Loucy (cell line): ENCODE results near the gene GPC4.

ENCODE experiments used
- H2AFZ ChIP-seq: fragments of 200-600 bp; sonication (generic); 2 replicates; pipeline ENCODE4 v1.6.0; 2016; ENCODE audit warnings: antibody characterized with exemption, mild to moderate bottlenecking, low read length, moderate library complexity
- H3F3A ChIP-seq: fragments of 200-600 bp; 2 replicates; pipeline ENCODE4 v1.6.0; 2016; ENCODE audit warnings: antibody characterized with exemption, low read depth, mild to moderate bottlenecking
- H3K27me3 ChIP-seq: fragments of 200-600 bp; sonication (generic); 2 replicates; pipeline ENCODE4 v1.6.1; 2014; ENCODE audit warnings: low read length, mild to moderate bottlenecking; ENCODE audit not compliant: insufficient read depth, poor library complexity, severe bottlenecking
- H3K36me3 ChIP-seq: fragments of 200-600 bp; sonication (generic); 2 replicates; pipeline ENCODE4 v1.6.1; 2016; ENCODE audit warnings: low read length; ENCODE audit not compliant: insufficient read depth
- H3K4me1 ChIP-seq: fragments of 200-600 bp; sonication (generic); 2 replicates; pipeline ENCODE4 v1.5.1; 2014; ENCODE audit warnings: low read length, mild to moderate bottlenecking; ENCODE audit not compliant: insufficient read depth, poor library complexity, severe bottlenecking
- H3K4me2 ChIP-seq: fragments of 200-600 bp; sonication (generic); 2 replicates; pipeline ENCODE4 v1.6.0; 2014; ENCODE audit warnings: antibody characterized with exemption, low read length, low read depth, mild to moderate bottlenecking; ENCODE audit not compliant: poor library complexity, severe bottlenecking
- H3K4me3 ChIP-seq: fragments of 200-600 bp; sonication (generic); 2 replicates; pipeline ENCODE4 v1.5.1; 2014; ENCODE audit warnings: low read length, mild to moderate bottlenecking, mixed read lengths; ENCODE audit not compliant: poor library complexity, severe bottlenecking
- H3K79me2 ChIP-seq: fragments of 200-600 bp; sonication (generic); 2 replicates; pipeline ENCODE4 v1.6.1; 2014; ENCODE audit warnings: low read length; ENCODE audit not compliant: insufficient read depth
- H3K9ac ChIP-seq: fragments of 200-600 bp; sonication (generic); 2 replicates; pipeline ENCODE4 v1.6.0; 2014; ENCODE audit warnings: mild to moderate bottlenecking, low read depth, low read length, moderate library complexity; ENCODE audit not compliant: poor library complexity, severe bottlenecking
- H3K9me2 ChIP-seq: fragments of 200-600 bp; sonication (generic); replicated peaks from 2 replicates; pipeline ENCODE4 v1.6.1; 2016; ENCODE audit warnings: low read depth, low read length, mixed read lengths
- H3K9me3 ChIP-seq: fragments of 200-600 bp; sonication (generic); 2 replicates; pipeline ENCODE4 v1.6.1; 2014; ENCODE audit warnings: mild to moderate bottlenecking, antibody characterized with exemption, low read length, low read depth; ENCODE audit not compliant: insufficient read depth
- H4K20me1 ChIP-seq: fragments of 200-600 bp; sonication (generic); 2 replicates; pipeline ENCODE4 v1.6.0; 2014; ENCODE audit warnings: antibody characterized with exemption, low read length, mild to moderate bottlenecking; ENCODE audit not compliant: insufficient read depth, poor library complexity, severe bottlenecking
- EZH2phosphoT487 ChIP-seq: fragments of 200-600 bp; IDR thresholded peaks from 2 replicates; pipeline ENCODE4 v1.6.1; 2018; ENCODE audit warnings: antibody characterized with exemption, mild to moderate bottlenecking, moderate library complexity, borderline replicate concordance
- TF ChIP-seq, protein P1 (sequence below): fragments of 200-600 bp; sonication (generic); conservative IDR thresholded peaks from 2 replicates; pipeline ENCODE4 v1.5.1; 2014; ENCODE audit warnings: mild to moderate bottlenecking, antibody characterized with exemption, low read length

The GPC4 gene

DNA sequence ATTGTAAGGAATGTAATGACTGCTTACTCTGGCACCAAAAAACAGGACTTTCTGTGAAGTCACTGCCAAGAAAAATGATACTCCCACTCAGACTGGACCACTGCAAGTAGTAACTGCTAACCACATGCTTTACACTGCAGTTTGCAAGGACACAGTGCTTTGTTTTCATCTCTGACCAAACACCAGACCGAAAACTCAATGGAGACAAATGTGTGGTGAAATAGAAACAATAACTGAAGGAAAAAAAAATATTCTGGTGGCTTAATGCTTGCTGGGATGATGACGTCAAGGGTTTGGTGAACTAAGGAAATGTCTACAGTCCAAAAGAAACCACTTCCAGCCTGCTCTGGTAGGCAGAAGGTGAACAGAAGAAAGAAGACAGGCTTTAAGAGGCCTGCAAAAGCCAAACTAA, 13.2 kb downstream of the GPC4 start:
- no peaks in the 10 kb centered on the region for H3K79me2 ChIP-seq
- peak overlapping the region; percentile 55; the same call in 1 of the 2 replicates for H2AFZ ChIP-seq
- H3K4me3 ChIP-seq = no peak overlapping the region
- peaks cover 19% of the 10 kb centered on the region for H3K4me1 ChIP-seq
- no peaks in the 10 kb centered on the region for H3K36me3 ChIP-seq
- peak overlapping the region; percentile 63 for H3K4me2 ChIP-seq
- peak overlapping the region; percentile 46 for H3K9ac ChIP-seq
- H4K20me1 ChIP-seq = no peaks in the 10 kb centered on the region
- H3K9me3 ChIP-seq = no peaks in the 10 kb centered on the region
- H3K9me2 ChIP-seq = no peaks in the 10 kb centered on the region
- no peaks in the 10 kb centered on the region for H3F3A ChIP-seq
- TF ChIP-seq, protein P1, sequence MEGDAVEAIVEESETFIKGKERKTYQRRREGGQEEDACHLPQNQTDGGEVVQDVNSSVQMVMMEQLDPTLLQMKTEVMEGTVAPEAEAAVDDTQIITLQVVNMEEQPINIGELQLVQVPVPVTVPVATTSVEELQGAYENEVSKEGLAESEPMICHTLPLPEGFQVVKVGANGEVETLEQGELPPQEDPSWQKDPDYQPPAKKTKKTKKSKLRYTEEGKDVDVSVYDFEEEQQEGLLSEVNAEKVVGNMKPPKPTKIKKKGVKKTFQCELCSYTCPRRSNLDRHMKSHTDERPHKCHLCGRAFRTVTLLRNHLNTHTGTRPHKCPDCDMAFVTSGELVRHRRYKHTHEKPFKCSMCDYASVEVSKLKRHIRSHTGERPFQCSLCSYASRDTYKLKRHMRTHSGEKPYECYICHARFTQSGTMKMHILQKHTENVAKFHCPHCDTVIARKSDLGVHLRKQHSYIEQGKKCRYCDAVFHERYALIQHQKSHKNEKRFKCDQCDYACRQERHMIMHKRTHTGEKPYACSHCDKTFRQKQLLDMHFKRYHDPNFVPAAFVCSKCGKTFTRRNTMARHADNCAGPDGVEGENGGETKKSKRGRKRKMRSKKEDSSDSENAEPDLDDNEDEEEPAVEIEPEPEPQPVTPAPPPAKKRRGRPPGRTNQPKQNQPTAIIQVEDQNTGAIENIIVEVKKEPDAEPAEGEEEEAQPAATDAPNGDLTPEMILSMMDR = no peak
- TF ChIP-seq EZH2phosphoT487 = no peak
- no peaks in the 10 kb centered on the region for H3K27me3 ChIP-seq

DNA sequence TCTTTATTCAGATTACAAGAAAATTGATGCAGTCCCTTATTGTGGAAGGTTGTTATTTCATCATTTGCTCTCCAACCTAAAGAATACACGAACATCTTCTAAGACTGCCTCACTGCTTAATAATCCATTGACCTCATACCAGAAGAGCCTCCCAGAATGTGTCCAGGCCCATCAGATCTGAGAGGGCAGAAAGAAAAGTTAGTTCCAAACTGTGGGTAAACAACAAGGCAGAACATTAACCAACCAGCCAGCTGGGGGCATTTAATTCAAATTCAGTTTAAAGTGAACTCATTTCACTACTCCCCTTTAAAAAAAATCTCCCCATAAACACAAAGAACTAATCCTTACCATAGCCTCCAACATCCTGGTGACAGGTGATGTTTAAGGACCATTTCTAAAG, 13.8 kb downstream of the GPC4 start:
- Histone ChIP-seq H3K9me3 (no peaks in the 10 kb centered on the region), H3F3A (no peaks in the 10 kb centered on the region), H3K4me3 (no peak overlapping the region), H3K9ac (peak overlapping the region; percentile 46), H3K27me3 (no peaks in the 10 kb centered on the region), H3K79me2 (no peaks in the 10 kb centered on the region), H2AFZ (peak overlapping the region; percentile 55; the same call in 1 of the 2 replicates), H3K36me3 (no peaks in the 10 kb centered on the region), H3K4me1 (peaks cover 19% of the 10 kb centered on the region), H4K20me1 (no peaks in the 10 kb centered on the region), H3K9me2 (no peaks in the 10 kb centered on the region), H3K4me2 (peak overlapping the region; percentile 63)
- TF ChIP-seq EZH2phosphoT487 = no peak

DNA sequence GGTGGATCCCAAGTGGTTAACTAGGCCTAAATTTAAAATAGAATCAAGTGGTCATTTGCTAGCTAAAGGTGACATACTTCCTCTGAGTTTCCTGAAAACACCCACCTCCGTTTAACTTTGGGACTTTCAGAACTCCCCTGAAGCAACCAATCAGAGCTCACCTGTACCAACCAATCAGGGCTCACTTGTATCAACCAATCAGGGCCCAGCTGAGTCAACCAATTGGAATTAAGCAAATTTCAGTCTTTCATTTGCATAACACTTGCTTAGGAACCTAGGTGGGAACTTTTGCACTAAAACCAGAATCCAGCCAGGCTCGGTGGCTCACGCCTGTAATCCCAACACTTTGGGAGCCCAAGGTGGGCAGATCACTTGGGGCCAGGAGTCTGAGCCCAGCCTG, 15.9 kb downstream of the GPC4 start:
- peaks cover 19% of the 10 kb centered on the region for H3K4me1 ChIP-seq
- no peak overlapping the region for H2AFZ ChIP-seq
- no peaks in the 10 kb centered on the region for H3K36me3 ChIP-seq
- no peaks in the 10 kb centered on the region for H3F3A ChIP-seq
- no peak overlapping the region for H3K4me2 ChIP-seq
- H4K20me1 ChIP-seq = no peaks in the 10 kb centered on the region
- H3K9me2 ChIP-seq = no peaks in the 10 kb centered on the region
- no peaks in the 10 kb centered on the region for H3K27me3 ChIP-seq
- no peaks in the 10 kb centered on the region for H3K79me2 ChIP-seq
- no peak for TF ChIP-seq EZH2phosphoT487
- TF ChIP-seq, protein P1 = no peak
- H3K4me3 ChIP-seq = no peak overlapping the region
- no peak overlapping the region for H3K9ac ChIP-seq
- H3K9me3 ChIP-seq = no peaks in the 10 kb centered on the region

DNA sequence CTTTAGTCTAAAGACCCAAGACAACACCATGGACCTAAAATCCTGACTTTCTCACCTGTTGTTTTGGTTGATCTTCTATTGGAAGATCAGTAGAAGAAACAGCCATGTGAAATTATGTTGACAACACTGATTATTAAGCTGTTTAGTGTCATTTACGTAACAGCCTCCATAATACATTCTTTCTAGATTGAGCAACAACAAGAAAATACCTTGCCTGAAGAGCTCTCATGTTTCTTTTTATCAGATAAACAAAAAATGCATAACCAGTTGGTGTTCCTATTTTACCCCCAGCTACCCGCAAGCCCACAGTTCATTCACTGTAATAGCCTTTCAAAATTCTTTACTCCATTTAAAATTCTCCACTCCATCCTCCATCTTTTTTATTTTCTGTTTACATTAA, 20.5 kb downstream of the GPC4 start:
- H3K4me2 ChIP-seq = no peak overlapping the region
- no peaks in the 10 kb centered on the region for H3K36me3 ChIP-seq
- H3K9me3 ChIP-seq = no peaks in the 10 kb centered on the region
- no peaks in the 10 kb centered on the region for H3K27me3 ChIP-seq
- H3K9ac ChIP-seq = no peak overlapping the region
- H3K79me2 ChIP-seq = no peaks in the 10 kb centered on the region
- no peaks in the 10 kb centered on the region for H3F3A ChIP-seq
- no peaks in the 10 kb centered on the region for H4K20me1 ChIP-seq
- TF ChIP-seq, protein P1 = no peak
- no peak for TF ChIP-seq EZH2phosphoT487
- H2AFZ ChIP-seq = no peak overlapping the region
- no peak overlapping the region for H3K4me3 ChIP-seq
- H3K9me2 ChIP-seq = no peaks in the 10 kb centered on the region
- H3K4me1 ChIP-seq = no peaks in the 10 kb centered on the region
